Activated naive CD8-positive, alpha-beta T cell treated with anti-CD3 and anti-CD28 coated beads, Interleukin-2, amount 50 U/mL, for 24 hours (primary cell): ENCODE measurements around the gene CAV3.

ENCODE experiments used
- ATAC-seq: fragments of 150-1000 bp; cut with Tn5 transposase; one replicate; pipeline ENCODE4 v1.10.0; 2021
- DNase-seq: peaks from one replicate; pipeline ENCODE4 v3.0.0; 2021
- H3K27ac Mint-ChIP-seq: one replicate; pipeline ENCODE4 v1.8.0; 2021; ENCODE audit warnings: mild to moderate bottlenecking, mixed read lengths
- H3K27me3 Mint-ChIP-seq: one replicate; pipeline ENCODE4 v1.8.0; 2021; ENCODE audit warnings: mixed read lengths
- H3K36me3 Mint-ChIP-seq: one replicate; pipeline ENCODE4 v1.8.0; 2021; ENCODE audit warnings: low read depth, mixed read lengths
- H3K4me1 Mint-ChIP-seq: one replicate; pipeline ENCODE4 v1.8.0; 2021; ENCODE audit warnings: mixed read lengths
- H3K4me3 Mint-ChIP-seq: one replicate; pipeline ENCODE4 v1.8.0; 2021; ENCODE audit warnings: mild to moderate bottlenecking, moderate library complexity, mixed read lengths
- H3K9me3 Mint-ChIP-seq: one replicate; pipeline ENCODE4 v1.8.0; 2021; ENCODE audit warnings: mixed read lengths

The CAV3 gene

GRCh38 chr3:8745619-8746370, 12.2 kb downstream of the CAV3 start:
- H3K27me3 Mint-ChIP-seq = no peaks in the 10 kb centered on the region

GRCh38 chr3:8746780-8747345, 13.3 kb downstream of the CAV3 start:
- H3K9me3 Mint-ChIP-seq = no peaks in the 10 kb centered on the region
- DNase-seq = no peak
- H3K36me3 Mint-ChIP-seq = no peaks in the 10 kb centered on the region
- no peaks in the 10 kb centered on the region for H3K4me1 Mint-ChIP-seq
- no peak overlapping the region for H3K27ac Mint-ChIP-seq
- H3K27me3 Mint-ChIP-seq = no peaks in the 10 kb centered on the region
- no peak overlapping the region for H3K4me3 Mint-ChIP-seq
- no peak for ATAC-seq

More at GRCh38 chr3:8745619-8746370, 12.2 kb downstream of the CAV3 start:
- ATAC-seq (no peak), DNase-seq (no peak)
- Mint-ChIP-seq H3K27ac (no peak overlapping the region), H3K9me3 (no peaks in the 10 kb centered on the region), H3K4me3 (no peak overlapping the region), H3K4me1 (no peaks in the 10 kb centered on the region), H3K36me3 (no peaks in the 10 kb centered on the region)

GRCh38 chr3:8749316-8749715, 15.7 kb downstream of the CAV3 start:
- DNase-seq (no peak), ATAC-seq (no peak)
- H3K27ac Mint-ChIP-seq = no peak overlapping the region
- H3K36me3 Mint-ChIP-seq = no peaks in the 10 kb centered on the region
- H3K27me3 Mint-ChIP-seq = no peaks in the 10 kb centered on the region
- no peak overlapping the region for H3K4me3 Mint-ChIP-seq
- H3K4me1 Mint-ChIP-seq = no peaks in the 10 kb centered on the region
- H3K9me3 Mint-ChIP-seq = no peaks in the 10 kb centered on the region

- Mint-ChIP-seq H3K4me1 (no peaks in the 10 kb centered on the region), H3K27ac (no peak overlapping the region), H3K4me3 (no peak overlapping the region), H3K9me3 (no peaks in the 10 kb centered on the region), H3K27me3 (no peaks in the 10 kb centered on the region), H3K36me3 (no peaks in the 10 kb centered on the region)
- no peak for DNase-seq
- ATAC-seq = no peak
Measured at GRCh38 chr3:8752832-8753231, 19.2 kb downstream of the CAV3 start.

GRCh38 chr3:8755097-8755496, 21.5 kb downstream of the CAV3 start:
- DNase-seq (no peak), ATAC-seq (no peak)
- no peaks in the 10 kb centered on the region for H3K9me3 Mint-ChIP-seq
- no peaks in the 10 kb centered on the region for H3K36me3 Mint-ChIP-seq
- H3K4me3 Mint-ChIP-seq = no peak overlapping the region
- H3K4me1 Mint-ChIP-seq = no peaks in the 10 kb centered on the region
- no peak overlapping the region for H3K27ac Mint-ChIP-seq
- H3K27me3 Mint-ChIP-seq = no peaks in the 10 kb centered on the region

- no peaks in the 10 kb centered on the region for H3K4me1 Mint-ChIP-seq
- no peaks in the 10 kb centered on the region for H3K27me3 Mint-ChIP-seq
- no peak overlapping the region for H3K4me3 Mint-ChIP-seq
- no peak overlapping the region for H3K27ac Mint-ChIP-seq
- ATAC-seq (no peak), DNase-seq (no peak)
- H3K9me3 Mint-ChIP-seq = no peaks in the 10 kb centered on the region
- H3K36me3 Mint-ChIP-seq = no peaks in the 10 kb centered on the region
Measured at GRCh38 chr3:8755564-8756237, 22.1 kb downstream of the CAV3 start.

GRCh38 chr3:8756671-8757070, 23.1 kb downstream of the CAV3 start:
- Mint-ChIP-seq H3K9me3 (no peaks in the 10 kb centered on the region), H3K27me3 (no peaks in the 10 kb centered on the region), H3K4me1 (no peaks in the 10 kb centered on the region), H3K4me3 (no peak overlapping the region), H3K27ac (no peak overlapping the region), H3K36me3 (no peaks in the 10 kb centered on the region)
- no peak for DNase-seq
- no peak for ATAC-seq

GRCh38 chr3:8757551-8758518, 24.2 kb downstream of the CAV3 start:
- ATAC-seq (no peak), DNase-seq (no peak)
- Mint-ChIP-seq H3K27me3 (no peaks in the 10 kb centered on the region), H3K4me3 (no peak overlapping the region), H3K36me3 (no peaks in the 10 kb centered on the region), H3K27ac (no peak overlapping the region), H3K9me3 (no peaks in the 10 kb centered on the region), H3K4me1 (no peaks in the 10 kb centered on the region)

- H3K4me3 Mint-ChIP-seq = no peak overlapping the region
- H3K27ac Mint-ChIP-seq = no peak overlapping the region
- H3K4me1 Mint-ChIP-seq = no peaks in the 10 kb centered on the region
- H3K27me3 Mint-ChIP-seq = no peaks in the 10 kb centered on the region
- H3K9me3 Mint-ChIP-seq = no peaks in the 10 kb centered on the region
- ATAC-seq (no peak), DNase-seq (no peak)
- no peaks in the 10 kb centered on the region for H3K36me3 Mint-ChIP-seq
Measured at GRCh38 chr3:8759038-8759707, 25.6 kb downstream of the CAV3 start.

GRCh38 chr3:8760091-8760490, 26.5 kb downstream of the CAV3 start:
- H3K27me3 Mint-ChIP-seq = no peaks in the 10 kb centered on the region
- no peak overlapping the region for H3K4me3 Mint-ChIP-seq
- no peak for ATAC-seq
- no peaks in the 10 kb centered on the region for H3K4me1 Mint-ChIP-seq
- H3K27ac Mint-ChIP-seq = no peak overlapping the region
- H3K36me3 Mint-ChIP-seq = no peaks in the 10 kb centered on the region
- no peak for DNase-seq
- H3K9me3 Mint-ChIP-seq = no peaks in the 10 kb centered on the region

GRCh38 chr3:8760506-8760905, 26.9 kb downstream of the CAV3 start:
- H3K36me3 Mint-ChIP-seq = no peaks in the 10 kb centered on the region
- no peaks in the 10 kb centered on the region for H3K4me1 Mint-ChIP-seq
- ATAC-seq (no peak), DNase-seq (no peak)
- no peaks in the 10 kb centered on the region for H3K9me3 Mint-ChIP-seq
- H3K27ac Mint-ChIP-seq = no peak overlapping the region
- H3K4me3 Mint-ChIP-seq = no peak overlapping the region
- H3K27me3 Mint-ChIP-seq = no peaks in the 10 kb centered on the region

- DNase-seq = no peak
- Mint-ChIP-seq H3K36me3 (no peaks in the 10 kb centered on the region), H3K9me3 (no peaks in the 10 kb centered on the region), H3K4me3 (no peak overlapping the region), H3K27me3 (peaks cover 3% of the 10 kb centered on the region), H3K4me1 (no peaks in the 10 kb centered on the region), H3K27ac (no peak overlapping the region)
- ATAC-seq = no peak
Measured at GRCh38 chr3:8761866-8762265, 28.3 kb downstream of the CAV3 start.

GRCh38 chr3:8762607-8763377, 29.2 kb downstream of the CAV3 start:
- Mint-ChIP-seq H3K4me3 (no peak overlapping the region), H3K9me3 (no peaks in the 10 kb centered on the region), H3K4me1 (no peaks in the 10 kb centered on the region), H3K36me3 (no peaks in the 10 kb centered on the region), H3K27ac (no peak overlapping the region), H3K27me3 (peaks cover 8% of the 10 kb centered on the region)
- no peak for DNase-seq
- ATAC-seq = no peak
